ENCODE results near the gene TEX22. TPM values are rescaled to one million over a fixed set of nuclear protein-coding genes. Genes with fewer than 3 reads are reported as not detected.

Gene TEX22
- total RNA-seq, 1 experiment from 2014 or later = 0.87 TPM

- POLR2A ChIA-PET = no interaction called here
- Mint-ChIP-seq H3K4me1 (no peaks in the 10 kb centered on the region), H3K36me3 (peaks cover 24% of the 10 kb centered on the region), H3K27me3 (ENCODE audit: low read depth) (no peaks in the 10 kb centered on the region), H3K4me3 (no peak overlapping the region), H3K27ac (peak overlapping the region; percentile 57; the same call in 1 of the 2 replicates), H3K9me3 (no peaks in the 10 kb centered on the region)
- CTCF ChIA-PET = interaction anchor here (0.7 to 1.7 kb wide), 3 partner anchors 12 to 56 kb away, joined by 3 to 6 read pairs (median 3); no protein-coding TSS in a partner anchor
- no peak for ATAC-seq
- TF ChIP-seq MLX (CRISPR knock-in tag; IDR thresholded peaks at IDR 0.05) = no peak
- no peak for TF ChIP-seq ZNF263 (CRISPR knock-in tag; IDR thresholded peaks at IDR 0.05; ENCODE audit: low read depth)
- TF ChIP-seq JUN (CRISPR knock-in tag; IDR thresholded peaks at IDR 0.05) = no peak; the same call in 1 of the 2 replicates
- TF ChIP-seq ZNF532 (CRISPR knock-in tag; IDR thresholded peaks at IDR 0.05; ENCODE audit: borderline replicate concordance) = no peak
- no peak for TF ChIP-seq NFATC4 (CRISPR knock-in tag; IDR thresholded peaks at IDR 0.05)
- TF ChIP-seq FOXP4 (CRISPR knock-in tag; IDR thresholded peaks at IDR 0.05) = no peak
- no peak for TF ChIP-seq NR3C1 (CRISPR knock-in tag; conservative IDR thresholded peaks at IDR 0.05; ENCODE audit: low read depth)
- no peak for TF ChIP-seq ZNF425 (CRISPR knock-in tag; conservative IDR thresholded peaks at IDR 0.05)
- no peak for TF ChIP-seq MYBL2 (CRISPR knock-in tag; IDR thresholded peaks at IDR 0.05)
- no peak for TF ChIP-seq ZNF317 (CRISPR knock-in tag; IDR thresholded peaks at IDR 0.05; ENCODE audit: borderline replicate concordance, low read depth)
- no peak for TF ChIP-seq ZNF671 (CRISPR knock-in tag; IDR thresholded peaks at IDR 0.05)
- no peak for DNase-seq (ENCODE audit: low spot score)
Observed at GRCh38 chr14:105445901-105446845, 47.8 kb downstream of the TEX22 start.

GRCh38 chr14:105446971-105447370 lies 48.6 kb downstream of the TEX22 start:
- Mint-ChIP-seq H3K27me3 (ENCODE audit: low read depth) (no peaks in the 10 kb centered on the region), H3K9me3 (no peaks in the 10 kb centered on the region), H3K4me1 (no peaks in the 10 kb centered on the region), H3K27ac (peak overlapping the region; percentile 72; the same call in 1 of the 2 replicates), H3K36me3 (peaks cover 22% of the 10 kb centered on the region), H3K4me3 (no peak overlapping the region)
- POLR2A ChIA-PET = no interaction called here
- ATAC-seq (no peak), DNase-seq (ENCODE audit: low spot score) (no peak)
- CTCF ChIA-PET = interaction anchor here (1.3 to 2.0 kb wide), 2 partner anchors 24 to 76 kb away, joined by 3 to 13 read pairs; no protein-coding TSS in a partner anchor
- no peak for TF ChIP-seq PRRX2 (CRISPR knock-in tag; IDR thresholded peaks at IDR 0.05)
- TF ChIP-seq TEAD1 (CRISPR knock-in tag; IDR thresholded peaks at IDR 0.05) = no peak
- no peak for TF ChIP-seq USF1 (CRISPR knock-in tag; IDR thresholded peaks at IDR 0.05)
- no peak for TF ChIP-seq MLX (CRISPR knock-in tag; IDR thresholded peaks at IDR 0.05)
- TF ChIP-seq ARID4B (CRISPR knock-in tag; IDR thresholded peaks at IDR 0.05; ENCODE audit: borderline replicate concordance) = no peak
- TF ChIP-seq SMAD4 (CRISPR knock-in tag; IDR thresholded peaks at IDR 0.05) = no peak

Data from WTC11 (cell line).